HepG2 (cell line): ENCODE measurements around the gene HOXD9. TPM values are rescaled to one million over a fixed set of nuclear protein-coding genes. Genes with fewer than 3 reads are reported as not detected.

ENCODE experiments used
- ATAC-seq: fragments of 200-7000 bp; cut with Tn5 transposase; 3 replicates; pipeline ENCODE4 v1.9.1; 2020; ENCODE audit warnings: mild to moderate bottlenecking, moderate library complexity
- BruUV-seq: library from RNA; stranded (reverse); fragments of 400-500 nt; replicated peaks from 2 replicates; lab custom pipeline; 2021; lab: Mats Ljungman, UMichigan
- CTCF ChIA-PET: fragments of 300-600 bp; formaldehyde crosslinking; extraction: SDS; loops from one replicate; lab custom pipeline; 2021; ENCODE audit warnings: low total read pairs, inconsistent platforms, low intra/inter-chr PET ratio; lab: Yijun Ruan, JAX
- POLR2A ChIA-PET: fragments of 350-600 bp; sonication (Branson Sonifier 250); formaldehyde crosslinking; loops from one replicate; lab custom pipeline; 2020; ENCODE audit warnings: antibody characterized with exemption, inconsistent platforms; lab: Yijun Ruan, JAX
- DNase-seq: peaks from one replicate; pipeline ENCODE4 v3.0.0-alpha.2; 2015; ENCODE audit warnings: low spot score
- FAIRE-seq: peaks from 3 replicates; lab custom pipeline; 2011; peaks lifted over from hg19 to GRCh38; lab: Jason Lieb, UNC
- H2AFZ ChIP-seq: one replicate; pipeline ENCODE4 v1.6.1; 2011; ENCODE audit warnings: low read length, inconsistent platforms
- H3K27ac ChIP-seq: fragments of 300-600 bp; 3 replicates; pipeline ENCODE4 v1.8.0; 2011; ENCODE audit warnings: mixed run types, mild to moderate bottlenecking, mixed read lengths, low read length, inconsistent platforms; ENCODE audit not compliant: insufficient read depth; ENCODE audit errors: extremely low read length
- H3K27me3 ChIP-seq, 2 experiments: fragments of 200-600 bp in 1 of 2; 2 replicates in 1 of 2; 3 replicates in 1 of 2; pipeline versions ENCODE4 v1.6.0 to v1.8.0; 2011; ENCODE audit warnings: low read length in 2 of 2, mild to moderate bottlenecking in 2 of 2, moderate library complexity in 2 of 2, inconsistent platforms in 1 of 2; ENCODE audit not compliant: insufficient read depth in 2 of 2, control insufficient read depth in 1 of 2
- H3K36me3 ChIP-seq, 2 experiments: fragments of 200-600 bp in 1 of 2; replicated peaks in 1 of 2; 2 replicates in 1 of 2; 3 replicates in 1 of 2; pipeline versions ENCODE4 v1.5.1 to v1.8.0; 2011; ENCODE audit warnings: low read length in 2 of 2, inconsistent platforms in 1 of 2; ENCODE audit not compliant: insufficient read depth in 2 of 2, control insufficient read depth in 1 of 2
- H3K4me1 ChIP-seq: 2 replicates; pipeline ENCODE4 v1.5.1; 2012; ENCODE audit warnings: low read length, inconsistent platforms; ENCODE audit not compliant: insufficient read depth
- H3K4me2 ChIP-seq: 2 replicates; pipeline ENCODE4 v1.6.0; 2011; ENCODE audit warnings: low read depth, low read length, inconsistent platforms
- H3K4me3 ChIP-seq, 3 experiments: fragments of 200-600 bp in 1 of 3; sonication (generic), shearing (Covaris generic) in 1 of 3; replicated peaks in 1 of 3; 2 replicates each; pipeline ENCODE4 v1.5.1; 2011 to 2016; ENCODE audit warnings: low read length in 3 of 3, inconsistent platforms in 2 of 3, low read depth in 2 of 3, mild to moderate bottlenecking in 2 of 3, control low read depth in 1 of 3, mixed read lengths in 1 of 3; ENCODE audit not compliant: insufficient read depth in 1 of 3
- H3K79me2 ChIP-seq: one replicate; pipeline ENCODE4 v1.6.1; 2011; ENCODE audit warnings: low read length, inconsistent platforms; ENCODE audit not compliant: insufficient read depth
- H3K9ac ChIP-seq: 2 replicates; pipeline ENCODE4 v1.6.0; 2011; ENCODE audit warnings: mild to moderate bottlenecking, low read depth, low read length, inconsistent platforms; ENCODE audit not compliant: insufficient read depth
- H3K9me3 ChIP-seq: 2 replicates; pipeline ENCODE4 v1.5.1; 2012; ENCODE audit warnings: mild to moderate bottlenecking, low read length
- H4K20me1 ChIP-seq: 2 replicates; pipeline ENCODE4 v1.6.0; 2011; ENCODE audit warnings: inconsistent platforms, mild to moderate bottlenecking, low read length, moderate library complexity; ENCODE audit not compliant: insufficient read depth
- CSRNP2 ChIP-seq: sonication (generic); formaldehyde crosslinking; conservative IDR thresholded peaks from 2 replicates; pipeline ENCODE4 v1.8.0; 2022; ENCODE audit warnings: low read depth, missing genetic modification reagents
- FIP1L1 ChIP-seq: fragments of 200-400 bp; formaldehyde crosslinking; IDR thresholded peaks from 2 replicates; pipeline ENCODE4 v1.6.1; 2018; ENCODE audit warnings: low read depth, mild to moderate bottlenecking, low read length, moderate library complexity, borderline replicate concordance; ENCODE audit not compliant: insufficient read depth
- HDAC1 ChIP-seq: sonication (generic); formaldehyde crosslinking; IDR thresholded peaks from 2 replicates; pipeline ENCODE4 v1.5.1; 2020; ENCODE audit warnings: mild to moderate bottlenecking, missing genetic modification reagents
- MED1 ChIP-seq: sonication (generic); formaldehyde crosslinking; IDR thresholded peaks from 2 replicates; pipeline ENCODE4 v1.4.0; 2020; ENCODE audit warnings: missing genetic modification reagents
- NRL ChIP-seq: sonication (generic); formaldehyde crosslinking; IDR thresholded peaks from 2 replicates; pipeline ENCODE4 v1.5.0; 2020; ENCODE audit warnings: missing genetic modification reagents, mild to moderate bottlenecking, moderate library complexity, borderline replicate concordance
- RBFOX2 ChIP-seq: fragments of 200-400 bp; formaldehyde crosslinking; IDR thresholded peaks from 2 replicates; pipeline ENCODE4 v1.6.1; 2017; ENCODE audit warnings: low read depth, mild to moderate bottlenecking, low read length
- REL ChIP-seq: sonication (generic); formaldehyde crosslinking; conservative IDR thresholded peaks from 2 replicates; pipeline ENCODE4 v1.8.0; 2022; ENCODE audit warnings: mild to moderate bottlenecking, missing genetic modification reagents, moderate library complexity
- SRSF1 ChIP-seq: fragments of 200-400 bp; formaldehyde crosslinking; optimal IDR thresholded peaks from 2 replicates; pipeline ENCODE3; 2017; ENCODE audit warnings: mild to moderate bottlenecking, low read depth, low read length, moderate library complexity
- STAG1 ChIP-seq: sonication (generic); formaldehyde crosslinking; IDR thresholded peaks from 2 replicates; pipeline ENCODE4 v1.4.0; 2020; ENCODE audit warnings: missing genetic modification reagents
- ZBTB39 ChIP-seq: sonication (generic); formaldehyde crosslinking; IDR thresholded peaks from 2 replicates; pipeline ENCODE4 v1.5.0; 2020; ENCODE audit warnings: missing genetic modification reagents
- ZNF256 ChIP-seq: sonication (generic); formaldehyde crosslinking; conservative IDR thresholded peaks from 2 replicates; pipeline ENCODE4 v1.4.0; 2020; ENCODE audit warnings: missing genetic modification reagents
- ZNF383 ChIP-seq: sonication (generic); formaldehyde crosslinking; IDR thresholded peaks from 2 replicates; pipeline ENCODE4 v1.4.0; 2020; ENCODE audit warnings: missing genetic modification reagents, mild to moderate bottlenecking, borderline replicate concordance
- ZNF629 ChIP-seq: sonication (generic); formaldehyde crosslinking; conservative IDR thresholded peaks from 2 replicates; pipeline ENCODE4 v1.5.0; 2020; ENCODE audit warnings: missing genetic modification reagents
- ZNF724P ChIP-seq: sonication (generic); formaldehyde crosslinking; IDR thresholded peaks from 2 replicates; pipeline ENCODE4 v1.8.0; 2022; ENCODE audit warnings: missing genetic modification reagents, borderline replicate concordance
- ZNF83 ChIP-seq: sonication (generic); formaldehyde crosslinking; IDR thresholded peaks from 2 replicates; pipeline ENCODE4 v1.4.0; 2020; ENCODE audit warnings: missing genetic modification reagents, mild to moderate bottlenecking, borderline replicate concordance
- WGBS: methylation state at CpG from one replicate; pipeline ENCODE4 v1.1.6; 2017; ENCODE audit warnings: low lambda C conversion rate; 5-methylcytosine and 5-hydroxymethylcytosine counted together
- in situ Hi-C: cut with HindIII; loops from 2 replicates; pipeline ENCODE4 v1.10.0; 2017; ENCODE audit warnings: low pct_unique_long_range_greater_than_20kb; ENCODE audit not compliant: extremely low pct_ligation_motif_present
- intact Hi-C: fragments of 100-400 bp; cut with micrococcal nuclease; formaldehyde crosslinking; loops from one replicate; pipeline ENCODE4 v1.10.0; 2022; ENCODE audit not compliant: unreplicated experiment
- polyA plus RNA-seq, 8 experiments: library from polyadenylated mRNA; depleted of rRNA in 3 of 8; stranded (reverse) in 7 of 8; unstranded in 1 of 8; fragments of >200 nt; fragmentation: Illumina TruSeq in 4 of 8; extraction: Trizol in 4 of 8; gene quantifications; 2 replicates each; pipeline versions ENCODE4 v1.2.1 to v1.2.3, GENCODE V29; 2011 to 2016; ENCODE audit warnings: low read depth in 4 of 8, missing spikeins in 1 of 8, mixed read lengths in 1 of 8; ENCODE audit not compliant: insufficient read depth in 1 of 8
- total RNA-seq, 5 experiments: library from RNA; depleted of rRNA; stranded (reverse); fragments of >200 nt; fragmentation: Illumina TruSeq; extraction: Trizol; gene quantifications; 2 replicates each; pipeline ENCODE4 v1.2.3, GENCODE V29; 2016; ENCODE audit warnings: low read depth in 1 of 5

HOXD9 gene
- total and polyA plus RNA-seq, 2 of the 13 experiments (the other 11 are each of a cell fraction or from before 2014, with no cell fraction given) = not detected

- TF ChIP-seq HDAC1 (CRISPR knock-in tag) (no peak), RBFOX2 (no peak)
- TF ChIP-seq, all 625 proteins: peak for 0
Measured at GRCh38 chr2:176100547-176101140, 21.9 kb upstream of the HOXD9 start (continued).

- WGBS = 0% methylated on average over 2 of the region's 2 CpGs
- no peak overlapping the region for H2AFZ ChIP-seq
- H3K4me3 ChIP-seq = no peak overlapping the region
- peaks cover 42 to 99% of the 10 kb centered on the region in 2 experiments for H3K27me3 ChIP-seq
- H3K79me2 ChIP-seq = no peaks in the 10 kb centered on the region
- POLR2A ChIA-PET = no interaction called here
- H3K9ac ChIP-seq = no peak overlapping the region
- ATAC-seq = no peak
- H4K20me1 ChIP-seq = no peaks in the 10 kb centered on the region; the same call in 1 of the 2 replicates
- H3K9me3 ChIP-seq = no peaks in the 10 kb centered on the region
- FAIRE-seq = no peak
- DNase-seq = no peak
- CTCF ChIA-PET = no interaction called here
- in situ Hi-C loops = loop anchor here (10.0 kb wide), 1 partner anchor 1067 kb away; no protein-coding TSS in a partner anchor
- peaks cover 17% of the 10 kb centered on the region for H3K4me1 ChIP-seq
- H3K27ac ChIP-seq = no peak overlapping the region
- intact Hi-C loops = no loop called here
- BruUV-seq = no TSS peak
- H3K36me3 ChIP-seq = no peaks in the 10 kb centered on the region
- H3K4me2 ChIP-seq = no peak overlapping the region
- TF ChIP-seq SRSF1 (no peak), FIP1L1 (no peak), ZBTB39 (no peak), CSRNP2 (CRISPR knock-in tag) (no peak), REL (CRISPR knock-in tag) (no peak), MED1 (no peak), NRL (CRISPR knock-in tag) (no peak), ZNF629 (CRISPR knock-in tag) (no peak), ZNF724P (CRISPR knock-in tag) (no peak), STAG1 (CRISPR knock-in tag) (no peak), ZNF256 (CRISPR knock-in tag) (no peak), ZNF83 (CRISPR knock-in tag) (no peak), ZNF383 (CRISPR knock-in tag) (no peak)
Measured at GRCh38 chr2:176101216-176101830, 21.2 kb upstream of the HOXD9 start.
